ENCODE measurements around the gene KIAA0825.

Gene KIAA0825

DNA sequence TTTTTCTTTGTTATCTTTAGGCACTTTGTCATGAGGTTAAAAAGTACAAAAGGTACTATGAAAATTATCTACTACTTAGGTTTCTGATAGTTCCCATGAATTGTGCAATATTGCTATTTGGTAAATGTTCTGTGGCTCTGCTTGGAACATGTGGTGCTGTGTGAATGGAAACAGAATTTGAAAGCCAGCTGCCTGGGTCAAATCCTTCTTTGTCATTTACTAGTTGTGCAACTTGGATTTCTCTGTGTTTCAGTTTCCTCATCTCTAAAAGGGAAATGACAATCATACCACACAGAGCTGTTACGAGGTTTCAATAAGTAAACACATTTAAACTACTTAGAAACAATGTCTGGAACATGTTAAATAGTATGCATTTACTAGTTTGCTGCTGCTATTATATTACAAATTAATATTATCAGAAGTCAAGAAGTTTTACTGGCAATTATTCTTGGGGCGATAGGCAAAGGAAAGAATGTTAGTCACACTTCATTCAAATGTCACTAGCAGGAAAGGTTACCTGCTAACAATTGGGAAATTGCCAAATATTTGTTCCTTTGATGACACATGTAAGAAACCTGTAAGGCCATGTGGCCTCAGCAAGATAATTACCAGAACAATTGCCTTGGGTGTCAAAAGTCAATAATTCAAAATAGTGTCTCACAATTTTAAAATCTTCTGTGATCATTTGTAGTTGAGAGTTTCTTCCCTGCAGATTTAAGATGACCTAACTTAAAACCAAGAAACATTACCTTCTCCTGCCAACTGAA lies 184.8 kb downstream of the KIAA0825 start:
- in situ Hi-C loops (cut with MboI; ENCODE audit: low sequenced_read_pairs): no loop called here

DNA sequence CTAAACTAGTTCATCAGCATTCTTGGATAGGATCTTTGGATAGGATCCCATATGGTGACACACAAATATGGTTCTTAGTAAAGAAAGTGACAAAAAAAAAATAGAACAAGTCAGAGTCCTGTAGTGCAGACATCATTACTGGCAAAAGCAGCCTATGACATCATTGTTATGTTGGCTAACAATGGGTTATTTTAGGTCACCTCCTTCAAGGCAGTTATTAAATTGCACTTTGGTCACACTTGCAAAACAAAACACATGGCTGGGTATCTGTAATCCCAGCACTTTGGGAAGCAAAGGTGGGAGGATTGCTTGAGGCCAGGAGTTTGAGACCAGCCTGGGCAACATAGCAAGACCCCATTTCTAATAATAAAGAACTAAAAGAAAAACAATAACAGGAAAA lies 185.9 kb downstream of the KIAA0825 start:
- in situ Hi-C loops (cut with MboI; ENCODE audit: low sequenced_read_pairs): no loop called here

DNA sequence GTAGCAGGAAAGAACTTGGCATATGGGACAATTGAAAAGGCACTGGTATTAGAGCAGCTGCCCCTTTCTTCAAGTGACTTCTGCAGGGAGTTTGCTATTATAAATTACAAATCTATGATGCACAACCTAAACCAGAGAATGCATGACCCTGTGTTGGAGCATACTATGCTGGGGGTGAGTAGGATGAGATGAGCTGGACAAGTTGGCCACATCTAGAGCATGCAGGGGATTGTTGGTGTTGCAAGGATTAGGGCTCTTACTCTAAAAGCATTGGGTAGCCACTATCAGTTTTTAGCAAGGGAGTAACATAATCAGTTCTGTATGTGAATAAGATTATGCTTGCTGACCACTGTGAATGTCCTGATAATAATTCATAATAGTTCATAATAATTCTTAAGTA lies 186.7 kb downstream of the KIAA0825 start:
- in situ Hi-C loops (cut with MboI; ENCODE audit: low sequenced_read_pairs): no loop called here

DNA sequence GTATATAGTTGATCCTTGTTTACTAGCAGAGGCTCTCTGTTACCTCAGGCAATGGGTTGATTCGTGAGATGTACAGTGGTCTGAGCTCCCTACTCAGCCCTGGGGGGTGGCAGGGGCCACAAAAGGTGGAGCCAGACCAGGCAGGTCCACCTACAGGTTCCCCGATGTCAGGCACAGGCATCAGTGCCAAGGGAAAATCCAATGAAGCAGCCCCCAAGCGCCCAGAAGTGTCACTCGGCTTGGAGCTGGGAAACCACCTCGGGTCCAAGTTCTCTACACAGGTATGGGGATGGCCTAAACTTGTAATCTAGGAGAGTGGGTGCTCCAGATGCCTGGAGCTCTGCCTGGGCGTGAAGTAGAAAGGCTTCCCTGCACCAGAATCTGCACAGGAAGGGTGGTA lies 188.8 kb downstream of the KIAA0825 start:
- in situ Hi-C loops (cut with MboI; ENCODE audit: low sequenced_read_pairs): no loop called here

DNA sequence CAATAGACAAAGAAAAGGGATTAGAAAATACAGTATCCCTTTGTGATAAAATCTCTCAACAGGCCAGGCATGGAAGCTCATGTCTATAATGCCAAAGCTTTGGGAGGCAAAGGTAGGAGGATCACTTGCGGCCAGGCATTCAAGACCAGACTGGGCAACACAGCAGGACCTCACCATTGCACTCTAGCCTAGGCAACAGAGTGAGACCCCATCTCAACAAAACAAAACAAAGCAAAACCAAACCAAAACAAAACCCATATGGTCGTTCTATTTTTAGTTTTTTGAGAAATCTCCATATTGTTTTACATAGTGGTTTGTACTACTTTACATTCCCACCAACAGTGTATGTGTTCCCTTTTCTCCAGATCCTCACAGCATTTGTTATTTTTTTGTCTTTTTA lies 193.0 kb downstream of the KIAA0825 start:
- in situ Hi-C loops (cut with MboI; ENCODE audit: low sequenced_read_pairs): no loop called here

DNA sequence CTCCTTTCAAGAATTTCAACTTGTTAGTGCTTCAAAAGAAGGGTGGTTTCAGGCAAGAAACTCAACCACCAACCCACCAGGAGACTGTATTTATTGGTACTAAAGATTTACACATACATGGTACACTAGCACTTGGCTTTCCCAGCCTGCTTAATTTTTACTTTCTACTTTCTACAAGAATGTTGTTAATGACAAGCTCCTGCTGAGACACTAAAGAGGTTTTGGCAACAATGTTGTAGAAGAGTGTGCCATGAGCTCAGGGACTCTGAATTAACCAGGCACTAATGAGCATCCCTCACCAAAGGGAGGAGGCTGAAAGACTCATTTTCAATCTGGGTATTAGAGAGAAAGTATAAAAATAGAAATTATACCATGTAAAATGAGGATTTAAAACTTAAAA lies 195.0 kb downstream of the KIAA0825 start:
- in situ Hi-C loops (cut with MboI; ENCODE audit: low sequenced_read_pairs): no loop called here

DNA sequence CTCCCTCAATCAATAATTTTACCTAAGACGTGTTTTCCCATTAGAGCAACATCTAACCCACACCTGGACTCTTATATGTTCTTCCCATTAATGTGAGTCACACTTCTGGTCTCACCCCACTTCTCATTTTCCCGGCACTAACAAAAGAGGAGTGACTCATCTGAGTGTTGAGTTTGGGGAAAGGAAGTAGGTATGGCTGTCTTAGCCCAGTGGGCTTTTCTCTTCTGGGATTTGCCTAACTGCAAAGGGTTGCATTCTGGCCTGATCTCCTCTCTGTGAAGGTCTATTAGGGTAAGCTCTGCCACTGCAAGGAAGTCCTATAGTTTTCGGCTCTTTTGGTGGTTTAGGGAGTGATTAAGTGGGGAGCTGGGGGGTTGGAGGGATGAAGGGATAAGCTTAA lies 195.6 kb downstream of the KIAA0825 start:
- in situ Hi-C loops (cut with MboI; ENCODE audit: low sequenced_read_pairs): no loop called here

DNA sequence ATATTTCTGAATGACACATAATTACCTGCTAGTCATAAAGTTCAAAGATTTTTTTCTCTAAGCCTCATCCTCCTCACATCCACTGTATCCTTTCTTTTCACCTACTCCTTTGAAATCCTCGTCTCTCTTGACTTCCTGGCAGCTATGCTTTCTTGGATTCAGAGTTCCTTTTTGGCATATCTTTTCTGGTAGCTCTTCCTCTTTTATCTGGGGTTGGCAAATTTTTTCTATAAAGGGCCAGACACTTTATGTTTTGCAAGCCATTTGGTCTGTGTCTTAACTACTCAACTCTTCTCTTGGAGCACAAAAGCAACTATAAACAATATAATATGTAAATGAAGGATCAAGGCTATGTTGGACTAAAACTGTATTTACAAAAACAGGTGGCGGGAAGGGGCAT lies 197.5 kb downstream of the KIAA0825 start:
- in situ Hi-C loops (cut with MboI; ENCODE audit: low sequenced_read_pairs): no loop called here

DNA sequence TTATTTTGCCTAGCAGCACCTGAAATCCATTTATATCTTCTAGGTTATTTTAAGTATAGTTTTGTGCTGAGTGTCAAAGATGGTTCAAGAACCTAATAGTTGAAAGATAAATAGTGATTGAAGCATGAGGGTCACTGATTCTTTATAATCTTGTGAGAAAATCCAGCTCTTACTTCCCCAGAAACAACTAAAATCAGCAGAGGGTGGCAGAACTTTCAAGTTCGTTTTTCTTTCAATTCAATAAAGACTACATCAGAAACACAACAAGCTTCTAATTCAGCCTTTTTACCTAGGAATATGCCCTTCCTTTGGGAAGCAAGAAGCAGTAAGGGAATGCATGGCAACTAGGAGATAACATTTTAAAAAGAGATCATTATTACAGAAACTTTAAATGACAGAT lies 202.6 kb downstream of the KIAA0825 start:
- in situ Hi-C loops (cut with MboI; ENCODE audit: low sequenced_read_pairs): no loop called here

DNA sequence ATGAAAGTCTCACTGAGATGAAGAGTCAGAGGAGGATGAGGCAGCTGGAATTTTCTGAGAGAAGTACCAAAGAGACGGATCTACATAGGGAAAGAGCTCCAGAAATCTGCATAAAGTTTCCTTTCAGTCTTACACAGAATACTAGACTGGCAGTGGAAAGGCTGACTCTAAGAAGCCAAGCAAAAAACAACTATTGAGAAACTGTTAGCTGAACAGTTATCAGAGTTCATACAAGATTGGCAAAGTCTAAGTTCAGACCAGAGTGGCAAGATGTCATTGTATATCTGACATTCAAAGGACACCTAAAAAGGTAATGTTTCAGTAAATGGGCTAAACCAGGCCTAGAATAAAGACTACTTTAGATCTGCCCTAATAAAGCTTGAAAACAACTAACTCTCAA lies 209.0 kb downstream of the KIAA0825 start:
- in situ Hi-C loops (cut with MboI; ENCODE audit: low sequenced_read_pairs): no loop called here

DNA sequence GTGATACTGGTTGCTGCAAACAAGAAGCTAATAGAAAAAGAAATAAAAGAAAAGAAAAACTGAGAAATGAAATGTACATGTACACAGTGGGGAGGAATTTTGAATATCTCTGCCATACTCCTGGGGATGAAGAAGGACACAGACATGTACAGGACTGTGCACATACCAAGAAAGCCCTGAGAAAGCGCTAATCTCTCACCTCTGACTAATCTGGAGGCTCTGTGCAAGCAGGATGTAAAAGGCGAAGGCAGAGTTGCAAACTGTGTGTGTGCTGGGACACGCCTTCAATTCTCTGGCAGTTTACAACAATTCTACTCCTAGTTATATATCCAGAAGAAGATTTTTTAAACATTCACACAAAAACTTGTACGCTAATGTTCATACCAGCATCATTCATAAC lies 211.4 kb downstream of the KIAA0825 start:
- in situ Hi-C loops (cut with MboI; ENCODE audit: low sequenced_read_pairs): no loop called here

DNA sequence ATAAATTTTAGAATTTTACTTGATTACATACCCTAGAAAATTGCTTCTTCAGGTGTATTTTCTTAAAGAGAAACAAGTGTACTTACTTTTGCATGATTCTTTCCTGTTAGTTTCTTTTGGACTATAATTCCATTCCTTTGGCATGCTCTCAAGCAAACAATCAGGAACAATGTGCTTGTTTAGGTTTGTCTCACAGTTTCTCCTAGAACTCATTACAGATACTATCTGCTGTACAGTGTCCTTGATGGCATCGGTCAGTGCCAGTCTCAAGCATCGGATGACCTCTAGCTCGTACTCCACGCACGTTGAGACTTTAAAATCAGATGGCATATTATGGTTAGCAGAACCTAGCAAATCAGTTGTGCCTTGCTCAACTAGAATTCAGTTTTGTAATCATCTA lies 214.9 kb downstream of the KIAA0825 start:
- in situ Hi-C loops (cut with MboI; ENCODE audit: low sequenced_read_pairs): no loop called here

DNA sequence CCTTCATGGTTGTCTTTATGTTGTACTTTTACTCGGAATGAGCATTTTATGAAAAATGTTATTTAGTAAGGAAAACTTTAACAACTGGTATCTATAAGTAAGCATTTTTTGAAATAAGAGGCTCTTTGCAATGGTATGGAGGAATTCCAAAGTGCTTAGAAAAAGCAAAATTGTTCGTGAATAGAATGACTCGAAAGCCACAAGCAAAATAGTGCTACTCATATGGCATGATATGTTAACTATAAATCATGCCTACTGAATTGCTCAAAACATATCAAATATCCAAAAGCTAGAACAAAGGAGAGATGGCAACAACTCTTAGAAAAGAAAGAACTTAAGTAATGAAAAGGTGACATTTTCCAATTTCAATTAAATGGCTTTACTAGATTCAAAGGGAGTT lies 216.3 kb downstream of the KIAA0825 start:
- in situ Hi-C loops (cut with MboI; ENCODE audit: low sequenced_read_pairs): no loop called here

DNA sequence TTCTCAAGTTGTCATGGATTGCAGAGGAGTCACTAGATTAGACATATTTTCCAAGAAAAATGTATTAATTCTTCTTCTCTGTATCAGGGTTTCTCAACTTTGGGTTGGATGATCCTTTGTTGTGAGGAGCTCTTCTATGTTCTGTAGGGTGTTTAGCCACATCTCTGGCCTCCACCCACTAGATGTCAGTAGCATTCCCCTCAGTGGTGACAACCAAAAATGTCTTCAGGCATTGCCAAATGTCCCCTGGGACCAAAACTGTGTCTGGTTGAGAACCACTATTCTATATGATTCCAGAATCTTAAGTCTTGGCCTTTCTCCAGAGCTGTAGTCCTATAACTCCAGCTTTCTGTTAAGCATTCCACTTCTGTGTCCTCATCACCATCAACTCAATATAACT lies 220.9 kb downstream of the KIAA0825 start:
- in situ Hi-C loops (cut with MboI; ENCODE audit: low sequenced_read_pairs): no loop called here

DNA sequence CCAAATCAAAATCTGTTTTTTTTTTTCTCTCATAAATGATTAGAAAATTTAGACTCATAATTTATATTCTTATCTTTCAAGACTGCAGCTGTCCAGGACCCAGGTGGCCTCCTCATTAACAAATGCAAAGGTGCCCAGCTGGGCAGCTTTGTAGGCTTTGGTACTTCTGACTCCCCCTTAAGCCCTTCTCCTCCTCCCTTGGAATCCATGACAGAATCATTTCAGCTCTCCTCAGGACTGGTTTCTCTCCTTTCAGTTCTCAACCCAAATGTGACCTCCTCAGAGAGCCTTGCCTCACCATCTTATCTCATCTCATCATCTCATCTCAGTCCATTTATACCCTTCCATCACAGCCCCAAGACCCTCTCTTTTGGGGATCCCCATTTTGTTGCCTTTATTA lies 221.7 kb downstream of the KIAA0825 start:
- in situ Hi-C loops (cut with MboI; ENCODE audit: low sequenced_read_pairs): no loop called here

DNA sequence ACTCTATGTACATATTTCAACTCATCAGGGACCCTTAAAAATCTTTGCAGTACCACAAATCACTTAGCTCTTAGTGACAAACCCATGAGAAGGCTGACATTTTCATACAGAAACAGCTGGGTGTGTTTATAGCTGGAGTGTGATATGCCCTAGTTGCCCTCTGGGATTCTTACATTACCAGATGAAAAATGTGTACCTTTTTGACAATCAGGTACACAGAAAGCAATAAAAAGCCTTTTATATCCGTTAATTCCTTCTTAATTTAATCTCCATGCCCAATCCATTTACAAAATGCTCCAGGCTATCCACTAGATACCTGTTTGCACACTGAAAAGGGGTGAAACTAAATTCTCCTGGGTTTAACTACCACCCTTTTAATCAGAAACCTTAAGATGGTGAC lies 222.9 kb downstream of the KIAA0825 start:
- in situ Hi-C loops (cut with MboI; ENCODE audit: low sequenced_read_pairs): no loop called here

DNA sequence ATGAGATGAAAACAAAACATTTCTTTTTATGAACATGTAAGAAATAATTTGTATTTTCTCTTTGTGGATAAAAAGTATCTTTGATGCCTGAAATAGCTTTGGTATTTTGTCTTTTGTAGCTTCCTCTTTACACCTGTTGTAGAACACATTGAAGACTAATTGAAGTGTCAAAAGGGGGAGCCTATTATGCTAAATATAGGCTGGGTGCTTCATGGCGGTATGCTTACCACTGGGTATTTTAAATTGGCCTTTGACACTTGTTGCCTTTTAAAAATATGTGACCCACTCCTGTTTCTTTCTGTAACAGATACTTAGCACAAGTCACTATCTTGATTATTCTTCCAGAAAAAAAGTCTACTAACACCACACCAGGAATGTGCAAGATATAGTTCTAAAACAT lies 226.4 kb downstream of the KIAA0825 start:
- in situ Hi-C loops (cut with MboI; ENCODE audit: low sequenced_read_pairs): no loop called here

DNA sequence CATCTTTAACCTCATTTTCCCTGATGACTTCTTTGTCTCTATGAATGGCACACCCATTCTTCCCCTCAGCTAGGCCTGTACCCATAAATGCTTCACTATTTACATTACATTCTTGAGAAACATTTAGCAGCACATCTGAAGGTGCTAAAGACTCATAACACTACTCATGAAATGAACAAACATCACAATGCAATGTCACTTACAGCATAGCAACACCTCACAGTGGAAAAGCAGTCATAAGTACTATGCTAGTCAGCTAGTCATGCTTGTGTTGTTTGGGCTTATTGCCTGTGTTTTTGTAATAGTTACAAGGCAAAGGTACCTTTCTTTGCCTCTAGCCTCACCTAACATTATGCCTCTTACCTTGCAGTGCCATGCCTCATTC lies 228.9 kb downstream of the KIAA0825 start:
- in situ Hi-C loops (cut with MboI; ENCODE audit: low sequenced_read_pairs): no loop called here

DNA sequence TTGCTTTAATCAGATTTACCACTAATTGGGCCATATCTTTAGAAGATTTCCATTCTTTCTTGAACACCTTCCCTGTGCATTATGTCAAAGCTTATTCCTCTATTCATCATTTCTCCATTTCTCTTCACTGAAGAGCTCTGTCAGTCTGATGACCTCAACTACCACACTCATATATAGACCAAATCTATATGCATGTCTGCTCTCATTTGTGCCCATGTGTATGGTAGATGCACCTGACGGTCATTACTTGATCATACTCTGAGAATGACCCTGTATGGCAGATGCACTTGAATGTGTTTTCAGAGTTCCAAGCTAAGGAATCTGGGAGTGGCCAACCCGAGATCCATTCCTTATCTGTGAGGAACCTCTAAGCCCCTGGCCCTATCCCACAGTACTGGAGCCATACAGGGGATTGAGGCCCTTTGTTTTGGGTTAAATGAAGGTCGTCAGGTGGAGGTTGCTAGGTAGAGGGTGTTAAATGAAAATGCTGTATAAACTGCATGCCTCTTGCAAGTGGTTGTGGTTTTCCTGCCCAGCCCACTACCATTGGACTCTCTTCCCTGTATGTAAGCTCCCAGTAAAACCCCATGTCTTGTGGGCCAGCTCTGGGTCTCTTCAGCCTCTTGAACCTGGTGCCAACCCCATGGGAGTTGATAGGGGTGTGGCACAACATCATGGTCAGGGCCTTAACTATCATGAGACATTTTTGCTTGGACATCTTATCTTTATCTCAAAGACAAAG lies 229.5 kb downstream of the KIAA0825 start:
- in situ Hi-C loops (cut with MboI; ENCODE audit: low sequenced_read_pairs): no loop called here

DNA sequence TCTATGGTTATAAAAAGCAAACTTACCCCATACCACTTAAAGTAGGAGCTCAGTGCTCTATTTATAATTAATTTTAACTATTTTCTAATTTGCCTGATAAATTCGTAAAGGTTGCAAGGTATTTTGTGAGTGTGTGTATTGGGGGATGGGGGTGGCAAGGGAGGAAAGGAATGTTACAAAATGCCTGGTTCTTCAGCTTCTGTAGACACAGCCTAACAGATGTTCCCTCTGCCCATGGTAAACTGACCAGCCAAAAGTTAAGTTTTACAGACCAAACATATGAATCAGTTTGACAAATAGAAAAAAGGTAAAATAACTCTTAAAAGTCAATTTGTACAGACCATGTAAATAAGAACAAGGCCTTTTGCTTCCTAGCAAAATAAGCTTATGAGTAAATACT lies 232.6 kb downstream of the KIAA0825 start:
- in situ Hi-C loops (cut with MboI; ENCODE audit: low sequenced_read_pairs): no loop called here

DNA sequence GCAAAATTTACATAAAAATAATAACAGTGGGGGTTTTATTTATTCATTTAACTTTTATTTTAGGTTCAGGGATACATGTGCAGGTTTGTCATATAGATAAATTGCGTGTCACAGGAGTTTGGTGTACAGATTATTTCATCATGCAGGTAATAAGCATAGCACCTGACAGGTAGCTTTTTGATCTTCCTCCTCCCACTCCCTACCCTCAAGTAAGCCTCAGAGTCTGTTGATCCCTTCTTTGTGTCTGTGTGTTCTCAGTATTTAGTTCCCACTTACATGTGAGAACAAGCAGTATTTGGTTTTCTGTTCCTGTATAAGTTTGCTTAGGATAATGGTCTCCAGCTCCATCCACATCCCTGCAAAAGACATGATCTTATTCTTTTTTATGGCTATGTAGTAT lies 240.3 kb downstream of the KIAA0825 start:
- in situ Hi-C loops (cut with MboI; ENCODE audit: low sequenced_read_pairs): no loop called here

DNA sequence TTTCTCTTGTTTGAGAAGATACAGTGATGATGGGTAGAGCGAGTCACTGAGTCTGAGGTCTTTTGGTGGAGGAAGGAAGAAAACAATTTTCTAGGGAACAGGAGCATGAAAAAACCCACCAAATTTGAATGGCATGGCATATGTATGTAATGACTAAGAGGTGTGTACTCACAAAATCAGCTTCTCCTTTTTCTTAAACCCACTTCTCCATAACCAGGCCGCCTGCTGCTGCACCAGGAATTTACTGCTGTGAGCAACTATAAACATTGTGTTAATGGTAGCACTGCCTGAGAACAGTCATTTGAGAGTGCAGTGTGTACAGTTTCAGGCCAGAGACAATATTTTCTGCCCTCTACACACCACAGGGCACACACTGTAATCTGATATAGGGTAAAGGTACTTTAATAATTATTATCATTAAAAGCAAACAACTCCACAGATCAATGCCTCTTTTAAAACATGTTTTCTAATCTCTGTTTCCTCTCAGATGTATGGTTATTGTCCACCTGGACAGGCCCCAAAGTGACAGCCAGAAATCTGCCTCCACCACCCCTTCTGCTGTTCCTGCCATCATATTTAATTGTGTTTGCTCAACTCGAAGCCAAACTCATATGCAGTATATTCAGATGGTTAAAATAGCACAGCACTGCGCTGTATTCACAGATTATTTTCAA lies 241.6 kb downstream of the KIAA0825 start:
- in situ Hi-C loops (cut with MboI; ENCODE audit: low sequenced_read_pairs): no loop called here

Measured in HL-60/S4 treated with phorbol 12-myristate 13-acetate at 8.2 ng/mL for 4 days and 3 days (cell line).